HepG2 (cell line): ENCODE data around the gene PLEKHG4. TPM values are rescaled to one million over a fixed set of nuclear protein-coding genes. Genes with fewer than 3 reads are reported as not detected.

Source experiments
- CEBPZ ChIP-seq: IDR thresholded peaks from 2 replicates; pipeline ENCODE4 v1.6.1; 2012; ENCODE audit warnings: low read length, improper control_type of control experiment
- CERS6 ChIP-seq: sonication (generic); formaldehyde crosslinking; IDR thresholded peaks from 2 replicates; pipeline ENCODE4 v1.5.0; 2020; ENCODE audit warnings: missing genetic modification reagents
- E2F1 ChIP-seq: sonication (generic); formaldehyde crosslinking; IDR thresholded peaks from 2 replicates; pipeline ENCODE4 v1.5.0; 2020; ENCODE audit warnings: missing genetic modification reagents
- GABPB1 ChIP-seq: IDR thresholded peaks from 2 replicates; pipeline ENCODE4 v1.6.1; 2016; ENCODE audit warnings: mild to moderate bottlenecking, missing genetic modification reagents, moderate library complexity, missing compliant biosample characterization
- MXD3 ChIP-seq: IDR thresholded peaks from 2 replicates; pipeline ENCODE4 v1.6.1; 2016; ENCODE audit warnings: mild to moderate bottlenecking, missing biosample characterization, missing genetic modification reagents
- RAD51 ChIP-seq: fragments of 450-650 bp; IDR thresholded peaks from 2 replicates; pipeline ENCODE4 v1.6.1; 2016; ENCODE audit warnings: borderline replicate concordance
- SETDB1 ChIP-seq: sonication (generic); formaldehyde crosslinking; IDR thresholded peaks from 2 replicates; pipeline ENCODE4 v1.5.1; 2020; ENCODE audit warnings: missing genetic modification reagents, mild to moderate bottlenecking, borderline replicate concordance
- SIX4 ChIP-seq: sonication (generic); formaldehyde crosslinking; IDR thresholded peaks from 2 replicates; pipeline ENCODE4 v1.4.0; 2020; ENCODE audit warnings: missing genetic modification reagents
- SMAD1 ChIP-seq: sonication (generic); formaldehyde crosslinking; IDR thresholded peaks from 2 replicates; pipeline ENCODE4 v1.4.0; 2020; ENCODE audit warnings: missing genetic modification reagents, low read depth, mild to moderate bottlenecking, borderline replicate concordance
- ZBTB4 ChIP-seq: sonication (generic); formaldehyde crosslinking; IDR thresholded peaks from 2 replicates; pipeline ENCODE4 v1.4.0; 2020; ENCODE audit warnings: missing genetic modification reagents, mild to moderate bottlenecking, borderline replicate concordance
- ZBTB44 ChIP-seq: sonication (generic); formaldehyde crosslinking; IDR thresholded peaks from 2 replicates; pipeline ENCODE4 v1.4.0; 2020; ENCODE audit warnings: missing genetic modification reagents
- ZKSCAN1 ChIP-seq: fragments of 150-350 bp; IDR thresholded peaks from 2 replicates; pipeline ENCODE4 v1.6.1; 2014; ENCODE audit warnings: low read length
- ZNF143 ChIP-seq: sonication (generic); formaldehyde crosslinking; IDR thresholded peaks from 2 replicates; pipeline ENCODE4 v1.4.0; 2020; ENCODE audit warnings: missing genetic modification reagents
- ZNF205 ChIP-seq: IDR thresholded peaks from 2 replicates; pipeline ENCODE4 v1.6.1; 2018; ENCODE audit warnings: missing biosample characterization, missing genetic modification reagents
- ZNF44 ChIP-seq: sonication (generic); formaldehyde crosslinking; IDR thresholded peaks from 2 replicates; pipeline ENCODE4 v1.5.1; 2020; ENCODE audit warnings: mild to moderate bottlenecking, missing genetic modification reagents
- ZNF496 ChIP-seq: sonication (generic); formaldehyde crosslinking; IDR thresholded peaks from 2 replicates; pipeline ENCODE4 v1.8.1; 2023; ENCODE audit warnings: mild to moderate bottlenecking, moderate library complexity, missing genetic modification reagents; ENCODE audit not compliant: insufficient replicate concordance
- ZNF558 ChIP-seq: sonication (generic); formaldehyde crosslinking; IDR thresholded peaks from 2 replicates; pipeline ENCODE4 v1.9.0; 2022; ENCODE audit warnings: mild to moderate bottlenecking, missing genetic modification reagents, borderline replicate concordance
- ZNF562 ChIP-seq: sonication (generic); formaldehyde crosslinking; IDR thresholded peaks from 2 replicates; pipeline ENCODE4 v1.8.0; 2022; ENCODE audit warnings: missing genetic modification reagents, borderline replicate concordance
- ZNF709 ChIP-seq: sonication (generic); formaldehyde crosslinking; IDR thresholded peaks from 2 replicates; pipeline ENCODE4 v1.5.0; 2020; ENCODE audit warnings: mild to moderate bottlenecking, missing genetic modification reagents
- polyA plus RNA-seq, 8 experiments: library from polyadenylated mRNA; depleted of rRNA in 3 of 8; stranded (reverse) in 7 of 8; unstranded in 1 of 8; fragments of >200 nt; fragmentation: Illumina TruSeq in 4 of 8; extraction: Trizol in 4 of 8; gene quantifications; 2 replicates each; pipeline versions ENCODE4 v1.2.1 to v1.2.3, GENCODE V29; 2011 to 2016; ENCODE audit warnings: low read depth in 4 of 8, missing spikeins in 1 of 8, mixed read lengths in 1 of 8; ENCODE audit not compliant: insufficient read depth in 1 of 8
- total RNA-seq, 5 experiments: library from RNA; depleted of rRNA; stranded (reverse); fragments of >200 nt; fragmentation: Illumina TruSeq; extraction: Trizol; gene quantifications; 2 replicates each; pipeline ENCODE4 v1.2.3, GENCODE V29; 2016; ENCODE audit warnings: low read depth in 1 of 5

Gene PLEKHG4
- total and polyA plus RNA-seq, 2 of the 13 experiments (the other 11 are each of a cell fraction or from before 2014, with no cell fraction given), result 7.1 to 13.6 TPM

- TF ChIP-seq CEBPZ, result no peak
- no peak; the same call in 1 of the 2 replicates for TF ChIP-seq MXD3 (CRISPR knock-in tag)
- no peak for TF ChIP-seq ZNF496 (CRISPR knock-in tag)
- TF ChIP-seq ZNF205 (CRISPR knock-in tag), result 0 out of 2 replicates have a peak, but pooled peaks have one; percentile 50
- TF ChIP-seq SIX4, result 0 out of 2 replicates have a peak, but pooled peaks have one; percentile 11
- 0 out of 2 replicates have a peak, but pooled peaks have one; percentile 33 for TF ChIP-seq SMAD1
- TF ChIP-seq RAD51, result no peak
- peak; percentile 61; the same call in 1 of the 2 replicates for TF ChIP-seq CERS6 (CRISPR knock-in tag)
- peak; percentile 76 for TF ChIP-seq GABPB1 (CRISPR knock-in tag)
- TF ChIP-seq ZNF143 (CRISPR knock-in tag), result no peak
- no peak for TF ChIP-seq ZNF562 (CRISPR knock-in tag)
- peak; percentile 32; the same call in 1 of the 2 replicates for TF ChIP-seq ZNF709 (CRISPR knock-in tag)
- no peak for TF ChIP-seq ZKSCAN1
- no peak for TF ChIP-seq ZBTB4 (CRISPR knock-in tag)
- TF ChIP-seq ZBTB44 (CRISPR knock-in tag), result no peak
- TF ChIP-seq E2F1 (CRISPR knock-in tag), result no peak
- no peak for TF ChIP-seq ZNF558
- TF ChIP-seq ZNF44, result no peak
- TF ChIP-seq SETDB1 (CRISPR knock-in tag), result no peak
Observed at GRCh38 chr16:67278773-67279295, 498 bp upstream of the PLEKHG4 start (continued).
